ENCODE measurements around the gene MED13L.

- TF ChIP-seq POLR2A (IDR thresholded peaks at IDR 0.05) (no peak), CTCF (IDR thresholded peaks at IDR 0.05) (no peak)
Observed at GRCh38 chr12:115934877-115935276, 342.6 kb downstream of the MED13L start.
